ELR (cell line): ENCODE measurements around the gene KLHL3.

ENCODE experiments used
- DNase-seq: peaks from one replicate; pipeline ENCODE4 v3.0.0-alpha.2; 2015; ENCODE audit warnings: low read depth

Gene KLHL3

DNA sequence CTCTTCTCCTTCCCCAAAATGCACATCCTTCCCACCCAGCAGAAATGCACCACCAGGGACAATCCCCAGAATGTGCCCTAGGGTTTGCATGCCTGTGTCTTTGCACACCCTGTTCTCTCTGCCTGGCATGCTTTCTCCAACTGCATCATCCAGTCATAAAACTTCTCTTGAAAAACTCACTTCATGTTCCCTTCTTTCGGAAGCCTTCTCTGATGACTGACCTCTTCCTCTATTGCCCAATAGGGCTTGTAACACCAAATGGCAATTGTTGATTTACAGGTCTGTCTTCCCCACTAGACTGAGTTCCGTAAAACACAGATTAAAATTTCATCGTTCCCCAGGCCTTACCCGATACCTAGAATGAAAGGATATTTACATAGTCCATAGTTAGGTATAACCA lies 153.7 kb downstream of the KLHL3 start:
- no peak for DNase-seq

DNA sequence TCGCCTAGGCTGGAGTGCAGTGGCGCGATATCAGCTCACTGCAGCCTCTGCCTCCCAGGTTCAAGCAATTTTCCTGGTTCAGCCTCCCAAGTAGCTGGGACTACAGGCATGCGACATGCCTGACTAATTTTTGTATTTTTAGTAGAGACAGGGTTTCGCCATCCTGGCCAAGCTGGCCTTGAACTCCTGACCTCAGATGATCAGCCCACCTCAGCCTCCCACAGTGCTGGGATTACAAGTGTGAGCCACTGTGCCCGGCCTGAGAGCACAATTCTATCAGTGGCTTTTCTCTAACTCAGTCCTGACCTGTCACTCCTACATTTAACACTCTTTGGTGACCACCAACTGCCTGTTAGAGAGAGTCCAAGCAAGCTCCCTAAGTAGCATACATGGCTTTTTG lies 154.1 kb downstream of the KLHL3 start:
- no peak for DNase-seq

DNA sequence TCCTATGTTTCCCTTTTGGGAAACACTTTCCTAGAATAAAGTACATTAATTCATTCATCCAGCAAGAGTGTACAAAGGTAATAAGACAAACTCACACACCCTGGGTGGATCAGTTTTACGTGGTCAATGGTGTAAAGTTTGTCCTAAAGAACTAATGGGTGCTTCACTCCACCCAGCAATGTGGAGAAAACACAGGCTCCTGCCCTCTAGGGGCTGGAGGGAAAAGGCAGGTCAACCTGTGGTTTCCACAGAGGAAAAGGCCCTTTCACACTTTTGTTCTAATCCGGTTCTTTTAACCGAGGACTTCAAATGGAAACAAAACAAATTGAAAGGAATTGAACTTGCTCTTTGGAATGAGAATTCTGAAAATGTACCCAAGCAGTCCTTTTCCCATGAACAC lies 155.9 kb downstream of the KLHL3 start:
- DNase-seq, result peak; percentile 13

DNA sequence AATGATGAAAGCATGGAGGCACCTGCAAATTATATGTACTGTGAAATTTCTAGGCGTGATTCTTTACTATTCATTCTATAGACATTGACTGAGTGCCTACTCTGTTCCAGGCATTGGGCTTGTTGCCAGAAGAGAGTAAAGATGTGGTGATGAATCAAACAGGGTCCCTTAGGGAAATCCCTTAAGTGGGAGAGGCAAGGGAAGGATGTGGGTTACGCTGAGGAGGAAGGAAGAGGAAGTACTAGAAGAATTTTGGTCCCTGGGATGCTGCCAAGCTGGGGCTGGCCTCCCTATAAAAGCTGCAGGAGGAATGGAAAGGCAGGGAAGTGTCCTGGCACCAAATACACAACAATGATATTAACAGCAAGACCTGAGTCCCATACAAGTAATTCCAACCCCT lies 160.0 kb downstream of the KLHL3 start:
- peak; percentile 79 for DNase-seq

DNA sequence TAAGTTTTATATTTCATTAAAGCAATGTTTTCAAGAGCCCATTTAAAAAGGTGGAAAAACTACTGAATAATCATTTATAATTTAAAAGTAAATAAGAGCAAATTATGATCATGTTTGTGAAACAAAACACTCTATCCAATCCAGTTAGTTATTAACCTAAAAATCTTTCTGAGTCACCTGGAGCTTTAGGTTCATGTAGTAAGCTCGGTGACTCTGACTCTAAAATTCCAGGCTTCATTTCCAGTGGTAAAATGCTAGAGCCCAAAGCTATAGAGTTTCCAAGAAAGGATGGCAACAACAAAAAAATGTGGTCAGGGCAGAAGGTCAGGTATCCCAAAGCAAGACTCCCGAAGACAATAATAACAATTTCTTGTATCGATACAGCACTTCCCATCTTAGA lies 160.7 kb downstream of the KLHL3 start:
- DNase-seq, result no peak

DNA sequence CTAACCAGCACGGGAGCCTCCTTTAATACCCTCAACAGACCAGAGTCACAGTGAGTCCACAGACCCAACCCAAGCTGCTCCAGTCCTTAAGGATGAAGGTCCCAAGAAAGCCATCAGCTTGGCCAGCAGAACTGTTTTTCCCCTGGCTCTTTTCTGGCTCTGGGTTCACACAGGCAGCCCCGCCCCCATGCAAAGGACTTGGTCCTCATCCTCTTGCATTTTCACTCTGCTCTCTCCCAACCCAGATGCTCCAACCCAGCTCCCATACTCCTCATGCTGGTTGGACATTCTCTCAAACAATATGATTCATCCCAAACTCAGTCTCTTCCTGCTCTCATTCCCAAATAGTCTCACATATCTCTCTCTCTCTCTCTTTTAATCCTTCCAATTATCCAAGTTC lies 162.5 kb downstream of the KLHL3 start:
- no peak for DNase-seq

DNA sequence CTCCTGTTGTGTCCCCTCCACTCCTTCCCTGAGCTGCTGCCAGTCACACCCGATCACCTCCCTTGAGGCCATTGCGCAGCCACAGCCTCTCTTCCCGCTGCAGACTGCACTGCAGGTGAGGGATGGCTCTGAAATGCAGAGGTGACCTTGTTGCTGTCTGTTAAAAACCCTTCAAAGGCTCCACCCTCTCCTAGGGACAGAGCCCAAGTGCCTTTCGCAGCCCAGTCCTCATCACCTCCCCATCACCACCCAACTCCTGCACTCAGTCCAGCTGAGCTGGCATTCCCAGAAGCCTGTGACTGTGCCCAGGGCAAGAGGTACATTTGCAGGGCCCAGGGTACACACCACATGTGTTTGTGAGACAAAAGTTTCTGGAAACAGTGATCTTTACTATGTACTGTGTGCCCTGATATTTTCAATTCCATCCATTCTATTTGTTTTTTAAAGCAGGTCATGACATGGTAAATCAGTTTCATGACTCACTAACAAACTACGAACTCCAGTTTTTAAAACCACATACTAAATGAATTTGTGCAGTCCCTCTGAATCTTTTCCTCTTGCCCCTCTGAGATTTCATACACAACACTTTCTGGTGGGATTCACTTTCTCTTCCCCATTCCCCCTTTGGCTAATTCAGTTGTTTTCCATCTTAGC lies 163.7 kb downstream of the KLHL3 start:
- DNase-seq, result peak; percentile 49

DNA sequence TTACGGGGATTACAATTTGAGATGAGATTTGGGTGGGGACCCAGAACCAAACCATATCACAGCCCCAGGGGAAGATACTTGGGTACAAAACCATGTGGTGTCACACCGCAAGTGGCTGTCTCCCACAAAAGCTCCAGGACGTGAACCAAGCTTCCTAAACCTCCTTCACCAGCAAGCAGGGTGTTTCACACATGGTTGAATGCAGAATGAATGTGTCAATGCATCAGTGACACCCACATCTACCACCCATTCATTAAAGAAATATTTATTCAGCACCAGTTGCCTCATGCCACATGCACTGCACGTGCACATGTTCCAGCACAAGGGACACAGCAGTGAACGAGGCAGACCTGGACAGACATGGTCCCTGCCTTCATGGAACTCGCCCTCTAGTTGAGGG lies 165.8 kb downstream of the KLHL3 start:
- no peak for DNase-seq
